Smooth muscle cell (in vitro differentiated cells): ENCODE data around the gene FGD4. TPM values are rescaled to one million over a fixed set of nuclear protein-coding genes. Genes with fewer than 3 reads are reported as not detected.

Experiments used
- DNase-seq: peaks from one replicate; lab custom pipeline; 2025; ENCODE audit not compliant: unreplicated experiment; lab: John Stamatoyannopoulos, UW
- H2AFZ ChIP-seq: fragments of 200-600 bp; sonication (generic); 2 replicates; pipeline ENCODE4 v1.6.0; 2016; ENCODE audit warnings: antibody characterized with exemption, low read depth, mild to moderate bottlenecking
- H3F3A ChIP-seq: fragments of 200-600 bp; sonication (generic); 2 replicates; pipeline ENCODE4 v1.6.0; 2017; ENCODE audit warnings: antibody characterized with exemption, low read depth
- H3K27ac ChIP-seq: fragments of 200-600 bp; sonication (generic); 2 replicates; pipeline ENCODE4 v1.5.1; 2016; ENCODE audit warnings: low read depth, mild to moderate bottlenecking
- H3K27me3 ChIP-seq: fragments of 200-600 bp; sonication (generic); 2 replicates; pipeline ENCODE4 v1.6.1; 2016; ENCODE audit warnings: low read depth, mild to moderate bottlenecking
- H3K36me3 ChIP-seq: fragments of 200-600 bp; sonication (generic); 2 replicates; pipeline ENCODE4 v1.5.1; 2016; ENCODE audit warnings: low read depth
- H3K4me1 ChIP-seq: fragments of 200-600 bp; sonication (generic); 2 replicates; pipeline ENCODE4 v1.5.1; 2016; ENCODE audit warnings: low read depth
- H3K4me2 ChIP-seq: fragments of 200-600 bp; sonication (generic); 2 replicates; pipeline ENCODE4 v1.6.0; 2016; ENCODE audit warnings: mild to moderate bottlenecking
- H3K4me3 ChIP-seq: fragments of 200-600 bp; sonication (generic); 2 replicates; pipeline ENCODE4 v1.5.1; 2016; ENCODE audit warnings: mild to moderate bottlenecking
- H3K79me2 ChIP-seq: fragments of 200-600 bp; sonication (generic); 2 replicates; pipeline ENCODE4 v1.6.0; 2016; ENCODE audit warnings: low read depth, mild to moderate bottlenecking
- H3K9ac ChIP-seq: fragments of 200-600 bp; sonication (generic); 2 replicates; pipeline ENCODE4 v1.6.0; 2016; ENCODE audit warnings: low read depth
- H3K9me3 ChIP-seq: fragments of 200-600 bp; sonication (generic); replicated peaks from 2 replicates; pipeline ENCODE4 v1.5.1; 2016; ENCODE audit warnings: low read depth
- H4K20me1 ChIP-seq: fragments of 200-600 bp; sonication (generic); 2 replicates; pipeline ENCODE4 v1.6.0; 2016; ENCODE audit warnings: low read depth
- WGBS: methylation state at CpG from one replicate; pipeline ENCODE4 v1.1.7; 2016; ENCODE audit warnings: low lambda C conversion rate; 5-methylcytosine and 5-hydroxymethylcytosine counted together
- polyA plus RNA-seq: library from polyadenylated mRNA; unstranded; fragments of >200 nt; fragmentation: Nextera tagmentation; extraction: Ambion mirVana; gene quantifications from 2 replicates; pipeline ENCODE4 v1.2.1, GENCODE V29; 2016
- total RNA-seq: library from RNA; depleted of rRNA; stranded (reverse); fragments of >200 nt; gene quantifications from 2 replicates; pipeline ENCODE4 v1.2.3, GENCODE V29; 2014
- TF ChIP-seq, protein P1 (sequence below): fragments of 200-600 bp; sonication (generic); IDR thresholded peaks from 2 replicates; pipeline ENCODE4 v1.5.1; 2017; ENCODE audit warnings: borderline replicate concordance, mild to moderate bottlenecking, antibody characterized with exemption; ENCODE audit not compliant: insufficient read depth, poor library complexity, severe bottlenecking

The FGD4 gene
- total and polyA plus RNA-seq, 2 experiments from 2014 or later = 0.42 to 5.8 TPM

DNA sequence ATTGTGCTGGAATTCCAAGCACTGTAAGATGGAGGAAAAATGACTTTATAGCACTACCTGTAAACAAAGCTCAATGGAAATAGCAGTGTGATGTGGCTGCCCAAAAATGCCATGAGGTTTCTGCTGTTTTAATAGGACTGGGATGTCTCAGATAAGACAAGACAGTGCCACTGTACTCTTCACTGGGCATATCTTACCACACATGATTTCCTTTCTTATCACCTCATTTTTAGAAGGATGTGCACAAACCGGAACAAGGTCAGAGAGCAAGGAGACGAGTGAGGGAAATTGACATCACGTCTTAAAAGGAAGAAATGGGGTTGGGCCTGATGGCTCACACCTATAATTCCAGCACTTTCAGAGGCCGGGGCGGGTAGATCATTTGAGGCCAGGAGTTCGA, 38.4 kb upstream of the FGD4 start:
- Histone ChIP-seq H3K4me2 (no peak overlapping the region), H3F3A (no peaks in the 10 kb centered on the region), H3K27ac (no peak overlapping the region), H3K27me3 (no peaks in the 10 kb centered on the region), H3K36me3 (no peaks in the 10 kb centered on the region), H3K4me1 (no peaks in the 10 kb centered on the region), H3K79me2 (no peaks in the 10 kb centered on the region), H4K20me1 (no peaks in the 10 kb centered on the region), H2AFZ (no peak overlapping the region), H3K9me3 (no peaks in the 10 kb centered on the region), H3K9ac (no peak overlapping the region), H3K4me3 (no peak overlapping the region)
- 90% methylated on average over 6 of the region's 6 CpGs for WGBS
- TF ChIP-seq, protein P1, sequence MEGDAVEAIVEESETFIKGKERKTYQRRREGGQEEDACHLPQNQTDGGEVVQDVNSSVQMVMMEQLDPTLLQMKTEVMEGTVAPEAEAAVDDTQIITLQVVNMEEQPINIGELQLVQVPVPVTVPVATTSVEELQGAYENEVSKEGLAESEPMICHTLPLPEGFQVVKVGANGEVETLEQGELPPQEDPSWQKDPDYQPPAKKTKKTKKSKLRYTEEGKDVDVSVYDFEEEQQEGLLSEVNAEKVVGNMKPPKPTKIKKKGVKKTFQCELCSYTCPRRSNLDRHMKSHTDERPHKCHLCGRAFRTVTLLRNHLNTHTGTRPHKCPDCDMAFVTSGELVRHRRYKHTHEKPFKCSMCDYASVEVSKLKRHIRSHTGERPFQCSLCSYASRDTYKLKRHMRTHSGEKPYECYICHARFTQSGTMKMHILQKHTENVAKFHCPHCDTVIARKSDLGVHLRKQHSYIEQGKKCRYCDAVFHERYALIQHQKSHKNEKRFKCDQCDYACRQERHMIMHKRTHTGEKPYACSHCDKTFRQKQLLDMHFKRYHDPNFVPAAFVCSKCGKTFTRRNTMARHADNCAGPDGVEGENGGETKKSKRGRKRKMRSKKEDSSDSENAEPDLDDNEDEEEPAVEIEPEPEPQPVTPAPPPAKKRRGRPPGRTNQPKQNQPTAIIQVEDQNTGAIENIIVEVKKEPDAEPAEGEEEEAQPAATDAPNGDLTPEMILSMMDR = no peak
- DNase-seq = no peak

DNA sequence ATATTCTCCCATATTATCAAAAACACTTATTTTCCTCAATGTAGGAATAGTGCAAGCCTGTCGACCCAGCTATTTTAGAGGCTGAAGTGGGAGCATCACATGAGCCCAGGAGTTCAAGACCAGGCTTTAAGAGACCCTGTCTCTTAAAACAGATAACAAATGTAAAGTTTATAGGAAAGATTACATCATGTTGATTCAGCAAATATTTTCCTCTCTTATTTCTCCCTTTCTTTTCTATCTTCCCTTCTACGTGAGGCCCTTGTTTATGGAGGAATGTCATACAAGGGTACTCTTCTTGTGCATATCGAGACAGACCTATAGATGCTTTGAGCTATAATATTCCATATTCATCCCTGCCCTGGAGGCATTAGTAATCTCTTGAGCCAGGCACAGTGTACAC, 36.5 kb upstream of the FGD4 start:
- H3K4me1 ChIP-seq = no peaks in the 10 kb centered on the region
- no peaks in the 10 kb centered on the region for H3K9me3 ChIP-seq
- H2AFZ ChIP-seq = no peak overlapping the region
- no peak overlapping the region for H3K27ac ChIP-seq
- no peak for DNase-seq
- H3K79me2 ChIP-seq = no peaks in the 10 kb centered on the region
- no peaks in the 10 kb centered on the region for H3K36me3 ChIP-seq
- no peaks in the 10 kb centered on the region for H3F3A ChIP-seq
- H3K27me3 ChIP-seq = no peaks in the 10 kb centered on the region
- H4K20me1 ChIP-seq = no peaks in the 10 kb centered on the region
- WGBS = 80% methylated on average over 3 of the region's 3 CpGs
- no peak overlapping the region for H3K9ac ChIP-seq
- TF ChIP-seq, protein P1 = no peak
- no peak overlapping the region for H3K4me3 ChIP-seq
- no peak overlapping the region for H3K4me2 ChIP-seq

DNA sequence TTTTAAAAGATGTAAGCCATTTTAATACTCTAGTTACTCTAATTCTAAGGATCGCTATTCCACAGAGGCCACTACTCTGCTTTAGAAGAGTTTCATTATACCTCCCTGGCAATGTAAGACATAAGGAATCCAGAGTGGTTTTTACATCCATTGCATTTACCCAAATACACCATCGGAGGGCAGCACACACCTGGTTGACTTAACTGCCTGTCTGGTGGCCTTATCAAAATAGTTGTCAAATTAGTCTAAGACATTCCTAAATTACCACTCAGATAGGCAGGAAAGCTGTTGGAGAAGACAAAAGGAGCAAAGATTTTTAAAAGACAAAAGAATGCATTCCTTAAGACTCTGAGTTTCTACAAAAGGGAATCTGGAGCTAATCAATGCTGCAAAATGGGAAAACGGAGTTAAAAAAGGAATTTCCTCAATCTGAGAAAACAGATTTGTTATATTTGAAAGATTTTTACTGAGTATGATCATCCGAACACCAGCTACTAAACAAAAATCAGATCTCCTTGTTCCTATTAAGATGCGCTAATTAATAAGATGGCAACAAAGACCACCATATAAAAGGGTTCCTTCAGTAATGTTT, 33.8 kb upstream of the FGD4 start:
- 48% methylated on average over 5 of the region's 5 CpGs for WGBS
- no peak overlapping the region for H3K4me3 ChIP-seq
- TF ChIP-seq, protein P1 = peak; percentile 86
- no peak for DNase-seq
- no peak overlapping the region for H2AFZ ChIP-seq
- no peak overlapping the region for H3K9ac ChIP-seq
- H3K9me3 ChIP-seq = no peaks in the 10 kb centered on the region
- no peaks in the 10 kb centered on the region for H3K36me3 ChIP-seq
- no peaks in the 10 kb centered on the region for H3F3A ChIP-seq
- H3K4me1 ChIP-seq = no peaks in the 10 kb centered on the region
- no peaks in the 10 kb centered on the region for H3K27me3 ChIP-seq
- H3K27ac ChIP-seq = no peak overlapping the region
- H3K79me2 ChIP-seq = no peaks in the 10 kb centered on the region
- no peaks in the 10 kb centered on the region for H4K20me1 ChIP-seq
- H3K4me2 ChIP-seq = peak overlapping the region; percentile 50

DNA sequence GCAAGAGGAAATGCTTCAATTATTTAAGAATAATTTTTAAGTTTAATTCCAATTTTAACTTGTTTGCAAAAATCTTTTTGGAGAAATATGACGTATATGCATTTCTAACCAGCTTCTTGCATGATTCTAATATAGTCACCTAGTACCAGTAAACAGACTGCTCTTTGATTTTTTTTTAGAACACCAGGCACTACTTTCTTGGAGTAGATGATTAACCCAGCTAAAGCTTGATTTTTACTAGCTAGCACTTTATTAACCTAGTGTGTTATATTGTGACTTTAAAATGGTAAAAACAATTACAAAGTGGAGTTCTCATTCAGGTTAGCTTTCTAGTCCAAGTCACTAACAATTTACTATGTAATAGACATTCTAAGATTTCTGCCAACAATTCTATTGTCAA, 32.6 kb upstream of the FGD4 start:
- DNase-seq = no peak
- no peak overlapping the region for H2AFZ ChIP-seq
- H3K4me3 ChIP-seq = no peak overlapping the region
- H3K4me1 ChIP-seq = no peaks in the 10 kb centered on the region
- no peaks in the 10 kb centered on the region for H3K36me3 ChIP-seq
- H3K79me2 ChIP-seq = no peaks in the 10 kb centered on the region
- no peak overlapping the region for H3K9ac ChIP-seq
- H3K27ac ChIP-seq = no peak overlapping the region
- no peaks in the 10 kb centered on the region for H3K27me3 ChIP-seq
- H3F3A ChIP-seq = no peaks in the 10 kb centered on the region
- H3K4me2 ChIP-seq = no peak overlapping the region
- H4K20me1 ChIP-seq = no peaks in the 10 kb centered on the region
- no peaks in the 10 kb centered on the region for H3K9me3 ChIP-seq
- TF ChIP-seq, protein P1 = no peak
- 97% methylated on average over 1 of the region's 1 CpG for WGBS
